Right kidney (tissue), 1 donor: ENCODE measurements around the gene CD47.

Experiments
- DNase-seq: peaks from one replicate; pipeline ENCODE4 v3.0.0-alpha.2; 2016

The CD47 gene

GRCh38 chr3:108053067-108053466, 37.8 kb downstream of the CD47 start:
- no peak for DNase-seq

- DNase-seq: no peak
Observed at GRCh38 chr3:108051005-108051404, 39.8 kb downstream of the CD47 start.

- DNase-seq: no peak
Observed at GRCh38 chr3:108047987-108048386, 42.8 kb downstream of the CD47 start.

- DNase-seq: no peak
Observed at GRCh38 chr3:108046247-108046646, 44.6 kb downstream of the CD47 start.

- DNase-seq: no peak
Observed at GRCh38 chr3:108044699-108045098, 46.1 kb downstream of the CD47 start.

GRCh38 chr3:108042300-108042699, 48.5 kb downstream of the CD47 start:
- no peak for DNase-seq

- no peak for DNase-seq
Observed at GRCh38 chr3:108041253-108041652, 49.6 kb downstream of the CD47 start.

- no peak for DNase-seq
Observed at GRCh38 chr3:108037770-108038169, 53.1 kb downstream of the CD47 start.

GRCh38 chr3:108036984-108037741, 53.7 kb downstream of the CD47 start:
- no peak for DNase-seq

GRCh38 chr3:108036401-108036800, 54.4 kb downstream of the CD47 start:
- no peak for DNase-seq

- no peak for DNase-seq
Observed at GRCh38 chr3:108035751-108036150, 55.1 kb downstream of the CD47 start.

GRCh38 chr3:108031895-108032294, 58.9 kb downstream of the CD47 start:
- no peak for DNase-seq

- no peak for DNase-seq
Observed at GRCh38 chr3:108030960-108031359, 59.9 kb downstream of the CD47 start.

GRCh38 chr3:108029466-108029865, 61.4 kb downstream of the CD47 start:
- DNase-seq: no peak

- DNase-seq: no peak
Observed at GRCh38 chr3:108028896-108029295, 61.9 kb downstream of the CD47 start.

GRCh38 chr3:108025177-108025576, 65.7 kb downstream of the CD47 start:
- DNase-seq: no peak

GRCh38 chr3:108024146-108024850, 66.5 kb downstream of the CD47 start:
- DNase-seq: no peak

GRCh38 chr3:108022256-108023150, 68.3 kb downstream of the CD47 start:
- DNase-seq: no peak

- no peak for DNase-seq
Observed at GRCh38 chr3:108021533-108021932, 69.3 kb downstream of the CD47 start.

- DNase-seq: no peak
Observed at GRCh38 chr3:108021131-108021530, 69.7 kb downstream of the CD47 start.

- DNase-seq: no peak
Observed at GRCh38 chr3:108018552-108018951, 72.3 kb downstream of the CD47 start.

GRCh38 chr3:108017587-108017986, 73.2 kb downstream of the CD47 start:
- DNase-seq: no peak

GRCh38 chr3:108014943-108015342, 75.9 kb downstream of the CD47 start:
- no peak for DNase-seq
